ENCODE measurements around the gene MAGEA9B.

DNA sequence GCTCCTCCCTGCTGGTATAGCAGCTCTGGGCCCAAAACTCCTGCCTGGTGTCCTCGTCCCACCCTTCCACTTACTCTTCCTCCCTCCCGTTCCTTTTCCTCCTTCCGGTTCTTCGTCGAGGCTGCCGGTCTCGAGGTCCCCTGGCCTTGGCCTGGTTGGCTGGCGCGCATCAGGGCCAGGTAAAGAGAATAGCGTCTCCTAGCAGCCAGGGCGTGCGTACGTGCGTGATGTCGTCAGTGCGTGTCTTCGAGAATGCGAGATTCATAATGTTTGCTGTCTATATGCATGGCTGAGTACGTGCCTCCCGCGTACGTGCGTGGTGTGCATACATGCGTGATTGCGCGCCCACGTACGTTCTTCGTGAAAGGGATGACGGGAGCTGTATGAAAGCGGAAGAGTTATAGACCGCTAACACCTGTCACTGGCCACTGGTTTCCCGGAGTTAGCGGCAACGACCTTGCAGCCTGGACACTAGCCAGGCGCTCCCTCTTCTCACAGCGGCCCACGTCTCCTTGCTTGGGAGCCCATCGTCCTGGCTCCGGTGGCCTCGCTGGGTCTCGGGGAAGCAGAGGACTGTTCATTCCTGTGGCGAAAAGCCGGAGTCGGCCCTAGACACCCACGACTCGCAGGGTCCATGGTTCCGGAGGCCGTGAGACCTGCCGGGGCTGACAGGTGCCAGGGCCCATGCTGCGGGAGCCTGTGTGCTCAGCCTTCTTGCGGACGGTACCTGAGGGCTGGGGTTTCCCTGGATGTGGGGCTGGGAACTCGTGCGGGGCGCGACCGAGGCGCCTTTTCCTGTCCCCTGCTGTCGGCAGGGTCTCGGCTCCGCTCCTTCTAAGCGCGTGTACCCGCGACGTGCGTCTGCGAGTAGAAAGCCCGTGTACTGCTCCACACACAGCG is 46.4 kb downstream of the MAGEA9B start, which contains the start of gene EOLA1:
- TF ChIP-seq, protein P1, sequence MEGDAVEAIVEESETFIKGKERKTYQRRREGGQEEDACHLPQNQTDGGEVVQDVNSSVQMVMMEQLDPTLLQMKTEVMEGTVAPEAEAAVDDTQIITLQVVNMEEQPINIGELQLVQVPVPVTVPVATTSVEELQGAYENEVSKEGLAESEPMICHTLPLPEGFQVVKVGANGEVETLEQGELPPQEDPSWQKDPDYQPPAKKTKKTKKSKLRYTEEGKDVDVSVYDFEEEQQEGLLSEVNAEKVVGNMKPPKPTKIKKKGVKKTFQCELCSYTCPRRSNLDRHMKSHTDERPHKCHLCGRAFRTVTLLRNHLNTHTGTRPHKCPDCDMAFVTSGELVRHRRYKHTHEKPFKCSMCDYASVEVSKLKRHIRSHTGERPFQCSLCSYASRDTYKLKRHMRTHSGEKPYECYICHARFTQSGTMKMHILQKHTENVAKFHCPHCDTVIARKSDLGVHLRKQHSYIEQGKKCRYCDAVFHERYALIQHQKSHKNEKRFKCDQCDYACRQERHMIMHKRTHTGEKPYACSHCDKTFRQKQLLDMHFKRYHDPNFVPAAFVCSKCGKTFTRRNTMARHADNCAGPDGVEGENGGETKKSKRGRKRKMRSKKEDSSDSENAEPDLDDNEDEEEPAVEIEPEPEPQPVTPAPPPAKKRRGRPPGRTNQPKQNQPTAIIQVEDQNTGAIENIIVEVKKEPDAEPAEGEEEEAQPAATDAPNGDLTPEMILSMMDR (IDR thresholded peaks at IDR 0.05), result no peak
- TF ChIP-seq POLR2A (IDR thresholded peaks at IDR 0.05; ENCODE audit: low read depth), result no peak
- TF ChIP-seq POLR2AphosphoS5 (IDR thresholded peaks at IDR 0.05), result peak; percentile 81 to 88
